NCI-H2081 (cell line): Measurements from ENCODE around the gene SORL1-AS1.

Experiments
- DNase-seq, 2 experiments: peaks; one replicate each; lab custom pipeline; 2025; lab: John Stamatoyannopoulos, UW

Gene SORL1-AS1

DNA sequence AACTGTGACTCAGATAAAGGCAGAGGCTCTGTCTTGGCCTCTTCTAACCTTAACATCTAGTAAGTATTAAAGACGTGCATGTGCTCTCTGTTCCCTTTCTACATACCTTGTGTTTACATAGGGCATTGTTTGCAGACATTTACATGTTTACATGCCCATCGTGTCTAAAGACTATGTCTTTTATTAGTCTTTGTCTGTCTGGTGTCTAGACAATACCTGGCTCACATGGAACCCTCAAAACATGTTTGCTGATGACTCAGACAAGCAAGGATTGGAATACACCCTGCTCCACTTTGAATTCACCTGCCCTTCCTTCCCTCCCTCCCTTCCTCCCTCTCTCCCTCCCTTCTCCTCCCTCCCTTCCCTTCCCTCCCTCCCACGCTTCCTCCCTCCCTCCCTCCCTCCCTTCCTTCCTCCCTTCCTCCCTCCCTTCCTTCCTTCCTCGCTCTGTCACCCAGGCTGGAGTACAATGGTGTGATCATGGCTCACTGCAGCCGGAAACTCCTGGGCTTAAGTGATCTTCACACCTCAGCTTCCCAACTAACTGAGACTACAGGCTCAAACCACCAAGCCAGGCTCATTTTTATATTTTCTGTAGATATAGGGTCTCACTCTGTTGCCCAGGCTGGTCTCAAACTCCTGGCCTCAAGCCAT is 23.7 kb upstream of the SORL1-AS1 start:
- peak in 1 of 2 experiments; percentile 58 for DNase-seq

DNA sequence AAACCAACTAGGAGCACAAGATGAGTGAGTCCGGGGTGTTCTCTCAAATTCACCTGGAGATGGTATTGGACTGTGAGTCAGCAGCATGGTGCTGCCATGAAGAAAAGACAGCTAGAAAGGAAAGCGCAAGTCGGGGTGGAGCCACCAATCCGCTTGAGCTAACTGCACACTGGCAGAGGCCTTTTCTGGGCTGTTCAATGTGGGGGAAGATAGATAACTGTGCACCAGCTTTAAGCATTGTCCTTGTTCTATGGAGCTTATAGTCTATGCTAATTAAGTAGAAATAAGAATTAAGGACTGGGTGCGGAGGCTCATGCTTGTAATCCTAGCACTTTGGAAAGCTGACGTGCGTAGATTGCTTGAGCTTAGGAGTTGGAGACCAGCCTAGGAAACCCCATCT is 21.9 kb upstream of the SORL1-AS1 start:
- no peak for DNase-seq

DNA sequence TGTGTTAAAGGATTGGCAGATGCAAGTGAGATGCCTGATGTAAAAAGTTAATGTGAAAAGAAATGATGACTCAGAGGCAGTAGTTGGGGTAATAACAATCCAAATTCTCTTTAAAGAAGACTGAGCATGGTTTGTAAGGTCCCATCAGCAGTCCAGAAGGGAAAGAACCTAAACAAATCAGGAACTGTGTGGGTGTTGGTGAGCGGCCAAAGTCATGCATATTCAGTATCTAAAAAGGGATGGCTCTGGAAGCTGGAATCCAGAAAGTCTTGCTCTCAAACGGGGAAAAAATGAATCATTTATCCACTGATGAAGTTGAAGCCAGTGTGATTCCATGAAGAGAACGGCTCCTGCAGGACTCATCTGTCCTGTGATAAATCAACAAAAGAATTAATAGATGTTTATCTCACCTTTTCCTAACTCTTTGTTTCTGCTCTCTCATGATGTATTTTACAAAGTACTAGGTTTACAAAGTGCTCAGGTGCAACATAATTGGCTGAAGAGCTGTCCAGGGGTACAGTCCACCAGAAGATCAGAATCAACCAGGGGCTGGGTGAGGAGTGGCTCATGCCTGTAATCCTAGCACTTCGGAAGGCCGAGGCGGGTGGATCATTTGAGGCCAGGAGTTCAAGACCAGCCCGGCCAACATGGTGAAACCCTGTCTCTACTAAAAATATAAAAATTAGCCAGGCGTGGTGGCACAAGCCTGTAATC is 20.5 kb upstream of the SORL1-AS1 start:
- no peak for DNase-seq

DNA sequence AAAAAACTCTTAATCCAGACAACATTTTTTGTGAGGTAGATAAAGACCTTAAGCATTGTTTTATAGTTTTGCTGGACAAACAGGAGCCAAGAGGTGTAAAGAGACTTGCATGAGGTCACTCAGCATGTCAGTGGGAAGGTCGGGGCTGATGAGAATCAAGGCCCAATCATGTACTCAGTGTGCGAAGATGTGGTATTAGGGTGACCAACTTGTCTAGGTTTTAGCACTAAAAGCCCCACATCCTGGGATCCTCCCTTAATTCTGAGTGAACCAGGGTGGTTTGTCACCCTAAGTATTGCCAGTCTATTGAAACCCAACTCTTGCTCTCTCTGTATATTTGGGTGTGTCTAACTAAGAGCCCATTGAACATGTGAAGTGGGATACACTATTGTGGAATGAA is 19.5 kb upstream of the SORL1-AS1 start:
- DNase-seq: no peak

DNA sequence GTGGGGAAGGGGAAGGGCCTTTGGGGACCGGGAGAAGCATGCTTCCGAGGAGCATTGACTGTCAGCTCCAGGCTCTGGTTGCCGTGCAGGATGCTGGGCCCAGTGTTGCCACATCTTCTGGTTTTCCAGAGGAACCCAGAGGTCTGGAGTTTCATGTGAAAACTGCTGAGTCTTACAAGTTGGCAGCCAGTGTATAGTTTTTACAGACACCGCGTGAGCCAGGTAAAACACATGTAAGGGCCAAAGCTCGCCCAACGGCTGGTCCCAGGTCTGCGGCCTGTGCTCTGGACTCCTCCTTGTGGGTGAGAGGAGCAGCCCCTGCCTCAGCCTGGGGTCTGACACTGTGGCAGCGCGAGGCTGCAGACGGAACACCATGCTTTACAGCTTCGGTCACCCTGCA is 18.4 kb upstream of the SORL1-AS1 start:
- DNase-seq: no peak

DNA sequence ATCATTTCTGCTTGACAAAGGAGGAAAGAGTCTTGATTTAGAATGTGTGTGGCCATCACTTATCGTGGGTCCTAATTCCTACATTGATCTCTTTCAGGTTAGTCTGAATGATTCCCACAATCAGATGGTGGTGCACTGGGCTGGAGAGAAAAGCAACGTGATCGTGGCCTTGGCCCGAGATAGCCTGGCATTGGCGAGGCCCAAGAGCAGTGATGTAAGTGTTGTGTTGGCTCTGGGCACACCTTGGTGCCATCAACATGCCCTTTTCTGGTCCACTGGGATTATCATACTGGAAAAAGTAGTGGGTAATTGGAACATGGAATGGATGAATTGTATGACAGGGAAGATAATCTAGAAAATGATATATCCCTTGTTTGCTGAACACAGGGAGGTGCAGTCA is 17.1 kb upstream of the SORL1-AS1 start:
- DNase-seq: no peak

DNA sequence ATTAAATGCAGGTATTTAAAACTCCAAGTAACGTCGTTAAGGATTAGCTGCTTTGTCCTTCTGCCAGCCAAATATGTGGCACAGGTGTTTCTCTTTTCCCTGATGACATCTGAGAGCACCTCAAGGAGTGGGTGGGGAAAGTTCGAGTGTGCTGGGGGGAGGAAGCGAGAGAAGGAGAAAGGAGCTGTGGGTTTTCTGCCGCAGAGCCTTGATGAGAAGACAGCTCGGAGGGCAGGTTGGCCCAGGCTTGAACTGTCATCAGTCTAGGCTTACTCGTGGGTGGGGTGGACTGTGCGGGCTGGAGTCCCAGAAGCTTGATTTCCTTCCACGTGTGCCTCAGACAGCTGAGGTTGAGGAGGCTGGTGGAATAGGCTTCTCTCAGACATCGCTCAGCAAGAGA is 15.2 kb upstream of the SORL1-AS1 start:
- no peak for DNase-seq

DNA sequence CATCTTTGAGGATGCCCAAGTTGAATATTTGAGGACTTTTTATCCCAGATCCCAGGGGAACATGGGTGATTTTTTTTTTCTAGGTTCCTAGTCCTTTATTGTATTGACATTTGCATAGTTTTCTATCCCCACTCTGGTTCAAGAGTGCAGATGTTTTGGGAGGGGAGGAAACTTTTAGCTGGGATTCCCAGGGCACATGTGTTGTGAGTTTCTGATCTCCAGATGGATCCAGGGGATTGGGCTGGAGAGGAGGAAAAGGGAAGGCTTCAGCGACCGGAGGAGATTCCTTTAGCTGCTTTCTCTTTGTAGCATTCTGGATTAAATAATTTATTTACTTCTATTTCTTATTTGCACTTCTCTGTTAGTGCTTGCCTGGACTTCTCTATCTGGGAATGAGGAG is 14.7 kb upstream of the SORL1-AS1 start:
- no peak for DNase-seq

DNA sequence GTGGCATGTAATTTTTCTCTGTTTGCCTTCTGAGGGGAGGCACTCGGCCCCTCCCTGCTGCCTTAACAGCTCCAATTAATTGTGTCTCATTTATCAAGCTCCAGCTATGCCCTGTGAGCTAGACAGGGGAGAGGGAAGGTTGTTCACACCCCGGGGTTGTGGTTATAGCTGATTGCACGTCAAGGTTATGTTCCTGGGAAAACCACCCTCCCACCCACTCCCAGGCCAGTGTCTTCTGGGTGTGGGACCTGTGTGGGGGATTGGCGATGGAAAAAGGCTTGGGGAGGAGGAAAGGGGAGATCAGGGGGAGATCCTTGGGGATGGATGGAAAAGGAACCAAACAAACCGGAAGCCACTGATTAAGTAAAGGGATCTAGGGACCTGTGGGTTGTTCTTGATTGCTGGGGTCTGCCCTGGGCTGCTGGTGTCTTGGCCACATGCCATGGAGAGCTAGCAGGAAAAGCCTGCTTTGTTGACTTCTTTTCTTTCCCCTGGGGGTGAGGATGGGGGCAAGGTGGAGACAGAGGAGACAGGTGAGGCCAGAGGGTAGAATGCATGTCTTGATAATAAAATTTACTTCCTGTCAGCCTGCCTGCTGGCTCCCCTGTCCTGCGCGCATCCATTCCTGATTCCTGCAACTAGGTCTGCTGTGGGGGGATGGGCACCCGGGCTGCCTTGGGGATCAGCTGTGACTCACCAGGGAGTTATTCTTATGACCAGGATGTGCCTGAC is 13.5 kb upstream of the SORL1-AS1 start:
- peak; percentile 51 to 66 for DNase-seq

DNA sequence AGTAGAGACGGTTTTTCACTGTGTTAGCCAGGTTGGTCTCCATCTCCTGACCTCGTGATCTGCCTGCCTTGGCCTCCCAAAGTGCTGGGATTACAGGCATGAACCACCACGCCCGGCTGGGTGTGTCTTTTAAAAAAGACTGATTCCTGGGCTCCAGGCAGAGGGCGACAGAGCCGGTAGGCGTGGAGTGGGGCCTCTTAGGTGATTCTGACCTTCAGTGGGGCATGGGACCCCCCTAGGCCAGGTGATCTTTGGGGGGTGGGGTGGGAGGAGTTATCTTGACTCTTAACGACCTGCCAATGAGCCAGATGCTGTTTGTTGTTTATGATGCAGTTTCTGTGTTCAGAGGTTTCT is 12.9 kb upstream of the SORL1-AS1 start:
- no peak for DNase-seq

DNA sequence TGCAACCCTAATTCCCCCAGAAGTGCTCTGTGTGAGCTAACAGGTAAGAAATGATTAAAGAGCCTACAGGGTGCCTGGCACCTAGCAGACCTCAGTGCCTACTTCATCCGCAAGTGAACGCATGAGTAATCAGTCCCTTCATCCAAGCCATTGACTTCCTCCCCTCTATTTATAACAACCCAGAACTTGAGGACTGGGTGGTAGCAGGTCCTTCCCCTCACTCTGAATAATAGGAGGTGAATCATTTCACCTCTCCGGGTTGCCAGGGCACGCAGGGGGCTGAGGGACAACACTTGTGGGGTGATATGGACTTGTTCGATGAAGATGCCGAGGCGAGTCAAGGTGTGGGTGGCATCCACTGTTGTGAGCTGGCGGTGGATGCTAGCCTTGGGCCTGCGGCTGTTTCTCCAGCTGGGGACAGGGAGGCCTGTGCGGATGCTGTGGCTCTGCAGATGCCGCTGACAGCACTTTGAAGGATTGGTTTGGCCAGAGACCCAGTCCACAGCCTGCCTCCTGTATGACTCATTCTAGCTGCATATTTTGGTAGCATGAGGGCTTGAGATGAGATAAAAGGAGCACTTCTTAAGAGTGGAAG is 11.7 kb upstream of the SORL1-AS1 start:
- no peak for DNase-seq

DNA sequence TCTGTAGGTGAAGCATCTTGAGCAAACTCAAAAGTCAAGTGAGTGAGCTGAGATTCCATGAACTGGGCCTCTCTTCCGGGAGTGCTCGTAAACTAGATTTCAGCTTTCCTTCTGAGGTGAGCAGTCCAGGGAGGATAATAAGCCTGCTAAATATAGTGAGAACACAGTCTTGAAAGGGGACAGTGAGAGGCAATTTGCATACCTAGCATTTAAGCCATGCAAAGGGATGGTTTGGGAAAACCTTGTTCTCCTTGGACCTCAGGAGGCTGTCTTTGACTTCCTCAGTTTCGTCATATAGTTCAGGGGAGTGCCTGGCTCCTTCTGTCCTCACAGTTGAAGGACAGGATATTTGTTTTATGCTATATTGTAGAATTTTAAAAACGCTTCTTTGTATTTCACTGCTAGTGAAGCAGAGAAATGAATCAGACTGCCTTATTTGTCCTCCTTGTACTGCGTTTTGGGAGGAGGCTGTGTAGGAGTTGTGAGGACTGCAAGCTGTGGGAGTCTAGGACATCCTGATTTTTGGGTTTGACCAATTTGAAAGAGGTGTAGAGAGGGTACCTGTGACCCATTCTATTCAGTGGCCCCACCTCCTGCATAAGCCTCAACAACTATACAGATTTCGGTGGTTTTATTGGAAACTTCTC is 11.0 kb upstream of the SORL1-AS1 start:
- no peak for DNase-seq

DNA sequence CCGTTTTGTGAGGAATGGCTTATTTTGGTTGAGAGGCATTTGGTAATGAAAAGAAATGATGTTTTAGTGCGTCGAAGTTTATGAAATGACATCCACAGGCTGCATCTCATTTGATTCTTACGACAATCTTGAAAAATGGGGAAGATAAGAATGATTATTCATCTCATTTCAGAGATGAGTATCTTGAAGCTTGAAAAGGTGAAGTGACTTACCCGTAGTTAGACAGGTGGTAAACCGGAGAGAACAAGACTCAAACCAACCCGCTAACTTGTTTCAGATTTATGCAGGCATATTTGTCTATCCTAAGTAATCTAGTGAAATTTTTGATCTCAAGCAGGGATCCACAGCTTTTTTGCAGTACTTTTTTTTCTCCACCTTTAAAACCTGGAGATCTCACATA is 9.1 kb upstream of the SORL1-AS1 start:
- DNase-seq: no peak

DNA sequence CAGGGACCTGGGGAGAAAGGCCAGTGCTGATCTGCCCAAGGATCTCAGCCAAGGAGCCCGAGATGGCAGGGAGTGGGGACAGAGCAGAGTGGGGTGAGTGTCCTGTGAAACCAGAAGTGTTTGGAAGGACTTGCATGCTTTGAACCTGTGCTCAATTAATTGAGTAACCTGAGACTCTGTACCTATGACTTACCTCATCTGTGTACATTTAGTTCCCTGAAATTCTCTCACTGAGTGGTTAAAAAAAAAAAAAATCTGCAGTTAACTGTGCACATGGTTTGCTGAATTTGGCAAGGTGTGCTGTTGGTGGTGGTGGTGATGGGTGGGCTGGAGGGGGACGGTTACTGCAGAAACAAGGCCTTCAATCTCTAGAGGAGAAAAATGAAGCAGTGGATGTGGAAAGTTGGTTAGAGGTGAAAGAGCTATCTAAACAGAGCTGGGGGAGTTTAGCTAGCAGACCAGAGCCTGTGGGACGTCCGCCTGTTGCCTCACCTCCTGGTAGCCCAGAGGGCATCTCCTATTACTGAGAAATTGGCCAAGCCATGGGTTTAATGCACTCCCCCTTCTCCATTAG is 8.3 kb upstream of the SORL1-AS1 start:
- no peak for DNase-seq

DNA sequence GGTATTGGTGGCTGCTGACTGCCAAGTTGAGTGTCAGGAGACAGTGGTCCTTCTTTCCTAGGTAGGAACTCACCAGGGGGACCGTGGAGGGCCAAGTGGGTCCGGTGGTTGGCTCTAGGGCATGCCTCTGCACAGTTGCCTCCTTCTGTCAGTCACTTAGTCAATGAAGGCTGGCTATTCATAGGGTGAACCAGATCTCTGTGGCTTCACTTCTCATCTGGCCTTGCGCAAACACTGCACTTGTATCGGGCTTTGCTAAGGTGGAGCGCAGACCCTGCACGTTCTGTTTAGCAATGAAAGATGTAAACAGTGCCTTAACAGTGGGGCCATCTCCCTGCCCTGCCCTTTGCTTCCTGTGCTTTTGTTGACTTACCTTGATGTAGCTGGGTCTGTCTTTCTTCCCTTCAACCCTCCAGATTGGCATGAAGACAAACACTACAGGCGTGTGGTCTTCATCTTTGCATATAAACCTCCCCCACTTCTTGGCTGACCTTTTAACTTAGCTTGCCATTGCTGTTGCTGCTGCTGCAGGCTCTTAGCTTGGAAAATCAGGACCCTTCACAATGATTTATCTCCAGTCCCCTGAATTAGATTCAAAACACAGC is 6.7 kb upstream of the SORL1-AS1 start:
- DNase-seq: no peak

DNA sequence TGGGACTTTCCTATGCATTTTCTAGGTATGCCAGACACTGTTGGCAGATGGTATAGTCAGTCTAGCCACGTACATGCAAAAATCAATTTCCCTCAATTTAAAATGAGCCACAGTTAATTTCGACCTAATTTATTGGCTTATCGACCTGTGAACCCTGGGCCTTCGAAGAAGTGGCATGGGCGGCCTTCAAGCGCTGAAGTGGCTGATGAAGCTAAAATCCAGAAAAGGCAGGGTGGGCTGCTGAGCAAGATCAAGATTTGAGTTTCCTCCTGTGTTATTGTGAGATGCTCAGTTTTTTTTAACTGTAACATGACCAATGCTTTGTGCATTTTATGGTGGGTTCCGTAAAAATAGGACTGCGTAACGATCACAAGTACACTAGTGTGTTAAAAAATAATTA is 5.8 kb upstream of the SORL1-AS1 start:
- no peak for DNase-seq

DNA sequence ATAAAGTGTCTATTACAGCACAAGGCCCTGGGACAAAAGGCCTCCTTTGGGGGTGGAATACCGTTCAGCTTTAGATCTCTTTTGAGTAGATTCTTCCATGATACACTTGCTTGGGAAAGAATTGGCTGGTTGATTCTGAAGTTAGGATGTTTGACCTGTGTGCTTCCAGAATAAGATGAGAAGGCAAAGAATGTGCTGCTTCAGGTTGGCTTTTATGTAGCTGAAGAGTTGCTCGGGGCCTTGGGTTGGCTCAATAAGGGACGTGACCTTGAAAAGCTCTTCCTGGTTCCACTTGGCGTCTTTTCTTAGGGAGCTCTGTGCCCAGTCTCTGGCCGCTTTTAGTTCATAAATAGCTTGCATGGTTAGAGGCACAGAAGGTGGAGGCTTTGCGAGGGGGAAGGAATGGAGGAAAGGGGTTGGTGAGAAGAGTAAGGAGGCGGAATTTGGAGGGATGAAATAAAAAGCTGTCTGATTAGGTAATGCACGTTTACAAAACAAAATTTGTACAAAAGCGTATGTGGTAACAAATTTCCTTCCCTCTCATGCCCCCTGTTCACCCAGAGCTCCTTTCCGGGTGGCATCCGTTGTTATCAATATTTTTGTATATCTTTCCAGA is 4.2 kb upstream of the SORL1-AS1 start:
- no peak for DNase-seq

DNA sequence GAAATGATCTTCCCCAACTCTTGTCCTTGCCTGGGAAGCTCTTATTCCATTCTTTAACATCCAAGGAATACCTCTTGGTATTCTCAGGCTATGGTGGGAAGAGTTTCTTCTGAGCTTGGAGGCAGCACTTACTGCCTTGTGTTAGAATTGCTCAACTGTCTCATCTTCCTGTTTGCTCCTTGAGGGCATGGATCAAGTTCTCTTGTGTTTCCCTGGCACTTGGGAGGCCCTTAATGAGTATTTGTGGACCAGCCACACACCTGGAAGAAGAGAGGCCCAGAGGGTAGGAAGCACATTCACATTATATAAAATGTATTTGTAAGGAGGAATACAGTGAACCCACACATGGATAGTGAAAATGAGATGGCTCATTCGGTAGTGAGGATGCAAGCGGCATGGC is 3.4 kb upstream of the SORL1-AS1 start:
- no peak for DNase-seq

DNA sequence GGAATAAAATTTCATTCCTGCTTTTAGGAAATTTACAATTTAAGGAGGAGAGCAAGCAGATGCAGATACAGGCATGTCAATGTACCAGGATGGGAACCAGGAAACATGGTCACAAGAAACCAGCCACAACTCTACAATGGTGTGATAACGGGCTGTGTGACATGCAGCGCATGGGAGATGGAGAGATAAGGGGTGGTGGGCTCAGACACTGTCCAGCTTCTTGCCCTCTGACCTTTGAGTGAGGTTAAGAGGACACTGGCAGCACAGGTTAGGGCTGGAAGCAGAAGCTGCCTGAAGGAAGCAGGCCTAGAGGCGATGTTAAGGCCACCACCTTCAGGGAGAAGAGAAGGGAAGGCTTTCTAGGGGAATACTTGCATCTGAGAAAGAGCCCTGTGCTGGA is 2.3 kb upstream of the SORL1-AS1 start:
- DNase-seq: no peak

DNA sequence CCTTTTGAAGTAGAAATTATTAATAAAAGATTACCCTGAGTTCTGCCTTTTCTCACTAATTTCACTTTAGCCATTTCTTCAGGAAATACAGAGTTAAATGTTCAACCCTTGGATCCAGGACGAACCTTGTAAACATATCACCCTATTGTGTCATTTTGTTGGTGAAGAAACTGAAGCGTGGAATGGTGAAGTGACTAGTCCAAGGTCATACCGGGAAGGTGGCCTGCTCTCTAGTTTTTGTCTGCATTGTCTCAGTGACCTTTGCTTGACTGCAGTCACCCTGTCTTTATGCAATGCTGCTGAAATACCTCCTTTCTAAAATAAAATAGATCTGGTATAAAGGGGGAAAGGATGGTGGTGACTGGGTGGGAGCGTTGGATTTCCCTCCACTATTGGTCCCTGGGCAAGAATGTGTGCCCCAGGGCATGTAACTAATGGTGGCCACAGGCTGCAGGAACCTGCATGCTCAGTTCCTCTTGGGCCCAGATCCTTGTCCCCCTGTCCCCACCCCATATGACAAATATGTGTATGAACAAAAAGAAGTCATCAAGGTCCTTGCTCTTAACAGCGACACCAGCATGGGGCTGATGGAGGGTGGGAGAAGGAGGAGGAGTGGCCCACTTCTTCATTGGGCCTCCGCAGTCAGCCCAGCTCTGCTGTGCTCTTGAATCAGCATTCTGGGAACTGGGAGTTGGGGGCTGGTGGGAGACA is 977 bp upstream of the SORL1-AS1 start:
- DNase-seq: no peak
